Activated CD4-positive, alpha-beta T cell treated with anti-CD3 and anti-CD28 coated beads for 36 hours (primary cell): Measurements from ENCODE around the gene RBM44. TPM values are rescaled to one million over a fixed set of nuclear protein-coding genes. Genes with fewer than 3 reads are reported as not detected.

Experiments used
- total RNA-seq, 2 experiments: library from RNA; stranded (reverse); gene quantifications; one replicate each; pipeline ENCODE4 v1.2.3, GENCODE V29; 2021

RBM44 gene
- total RNA-seq, 2 experiments from 2014 or later = 0.94 to 1.4 TPM

Other genes with a start within 250 kb of the RBM44 start
- not detected for gene PRLH, start 232.2 kb upstream of the RBM44 start, total RNA-seq
- gene RAB17, start 208.0 kb upstream of the RBM44 start, total RNA-seq = under 1 TPM; 0.18 to 0.30 TPM
- 100 to 1,000 TPM; 234 to 235 TPM for gene LRRFIP1, start 171.2 kb upstream of the RBM44 start, total RNA-seq
- under 1 TPM; 0.30 to 0.32 TPM for gene RAMP1, start 60.8 kb downstream of the RBM44 start, total RNA-seq
- gene UBE2F, start 168.2 kb downstream of the RBM44 start, total RNA-seq = 10 to 100 TPM; 59.2 to 75.5 TPM